ENCODE data around the gene FRMD5. TPM values are rescaled to one million over a fixed set of nuclear protein-coding genes. Genes with fewer than 3 reads are reported as not detected.

FRMD5 gene
- total and polyA plus RNA-seq, 2 experiments from 2014 or later: 5.9 to 10.1 TPM

GRCh38 chr15:43883571-43883970 lies 311.5 kb downstream of the FRMD5 start:
- H3K27me3 ChIP-seq (ENCODE audit: insufficient read depth): no peaks in the 10 kb centered on the region
- TF ChIP-seq NANOG (IDR thresholded peaks at IDR 0.05; ENCODE audit: borderline replicate concordance) (no peak), JUNB (IDR thresholded peaks at IDR 0.05; ENCODE audit: unreplicated experiment) (no peak), EZH2phosphoT487 (IDR thresholded peaks at IDR 0.05; ENCODE audit: unreplicated experiment) (no peak), EZH2 (IDR thresholded peaks at IDR 0.05; ENCODE audit: low read depth, unreplicated experiment) (no peak), POLR2AphosphoS5 (IDR thresholded peaks at IDR 0.05; ENCODE audit: low read depth) (no peak), STAT1 (IDR thresholded peaks at IDR 0.05; ENCODE audit: unreplicated experiment) (no peak), ZNF114 (CRISPR knock-in tag; IDR thresholded peaks at IDR 0.05) (no peak), REST (IDR thresholded peaks at IDR 0.05; ENCODE audit: unreplicated experiment) (no peak), ETS1 (IDR thresholded peaks at IDR 0.05) (no peak), ZNF462 (CRISPR knock-in tag; IDR thresholded peaks at IDR 0.05) (no peak), ZNF331 (CRISPR knock-in tag; IDR thresholded peaks at IDR 0.05; ENCODE audit: low read depth) (no peak)
- H3K4me2 ChIP-seq: no peak overlapping the region
- H3K27me3 Mint-ChIP-seq (ENCODE audit: insufficient read depth, low read depth, poor library complexity): peaks cover 4% of the 10 kb centered on the region
- H3K9me3 Mint-ChIP-seq: no peaks in the 10 kb centered on the region
- peaks cover 11% of the 10 kb centered on the region for H3K4me1 ChIP-seq (ENCODE audit: insufficient read depth)
- peaks cover 19% of the 10 kb centered on the region for H3K36me3 Mint-ChIP-seq (ENCODE audit: low read depth)
- ATAC-seq (no peak), DNase-seq (ENCODE audit: low spot score) (no peak)
- H3K4me3 ChIP-seq: no peak overlapping the region
- H3K79me2 ChIP-seq (replicated peaks; ENCODE audit: insufficient read depth): no peaks in the 10 kb centered on the region
- H3K4me3 Mint-ChIP-seq: no peak overlapping the region
- H2AFZ ChIP-seq: no peak overlapping the region
- no peak overlapping the region for H3K27ac ChIP-seq (ENCODE audit: low read depth)
- H3K4me1 Mint-ChIP-seq: peaks cover 17% of the 10 kb centered on the region
- H4K20me1 ChIP-seq (replicated peaks; ENCODE audit: insufficient read depth): no peaks in the 10 kb centered on the region
- H3K27ac Mint-ChIP-seq: no peak overlapping the region
- no peaks in the 10 kb centered on the region for H3K9me2 ChIP-seq (ENCODE audit: insufficient read depth)
- no peaks in the 10 kb centered on the region for H3K36me3 ChIP-seq (ENCODE audit: insufficient read depth)
- H3F3A ChIP-seq (replicated peaks; ENCODE audit: low read depth): 0 out of 2 replicates have a peak, but pooled peaks cover 3% of the 10 kb centered on the region

All from GM23338 (cell line).